ENCODE data around the gene PARD3B. TPM values are rescaled to one million over a fixed set of nuclear protein-coding genes. Genes with fewer than 3 reads are reported as not detected.

The PARD3B gene
- total and polyA plus RNA-seq, 2 of the 8 experiments (the other 6 are each of a cell fraction or from before 2014, with no cell fraction given), result 1.2 to 5.7 TPM

GRCh38 chr2:204725693-204726360 lies 180.6 kb downstream of the PARD3B start:
- Histone ChIP-seq H3K4ac (replicated peaks; ENCODE audit: insufficient read length, low read depth, low read length) (no peak overlapping the region), H2BK20ac (ENCODE audit: low read length) (no peak overlapping the region), H3K27me3 (replicated peaks in 1 of 4; ENCODE audit: control insufficient read depth in 3 of 4, extremely low read depth in 1 of 4, insufficient read depth in 3 of 4, low read length in 3 of 4) (no peaks in the 10 kb centered on the region), H3K56ac (replicated peaks; ENCODE audit: insufficient read length, low read depth, low read length) (no peak overlapping the region), H2AK5ac (ENCODE audit: low read depth, low read length) (no peak overlapping the region), H3K9ac (replicated peaks in 1 of 4; ENCODE audit: extremely low read depth in 1 of 4, low read depth in 3 of 4, low read length in 3 of 4) (no peak overlapping the region), H3K23me2 (ENCODE audit: low read depth, low read length) (no peaks in the 10 kb centered on the region; the same call in 1 of the 2 replicates), H2BK12ac (ENCODE audit: low read depth, low read length) (no peak overlapping the region), H4K91ac (replicated peaks; ENCODE audit: insufficient read length, low read length) (no peak overlapping the region), H3K36me3 (ENCODE audit: control insufficient read depth in 2 of 4, insufficient read depth in 4 of 4, low read length in 3 of 4) (no peaks in the 10 kb centered on the region), H4K5ac (ENCODE audit: insufficient read length, low read depth, low read length) (no peak overlapping the region), H3K9me3 (ENCODE audit: insufficient read depth in 2 of 2, low read depth in 1 of 2, low read length in 1 of 2) (no peaks in the 10 kb centered on the region), H3K27ac (ENCODE audit: low read depth, low read length) (no peak overlapping the region), H2BK120ac (replicated peaks; ENCODE audit: low read depth, low read length) (no peak overlapping the region), H3K4me1 (replicated peaks in 1 of 4; ENCODE audit: control insufficient read depth in 3 of 4, insufficient read depth in 4 of 4, low read length in 3 of 4) (peaks cover 0 to 4% (median 3%) of the 10 kb centered on the region in 4 experiments; a peak in 3 of 7 replicates), H3K18ac (ENCODE audit: extremely low read depth, low read length) (no peak overlapping the region), H2AFZ (ENCODE audit: low read length) (no peak overlapping the region), H2BK5ac (ENCODE audit: low read depth, low read length) (no peak overlapping the region; the same call in 1 of the 2 replicates), H3K4me3 (ENCODE audit: extremely low read depth in 1 of 4, insufficient read depth in 2 of 4, low read depth in 3 of 4, low read length in 4 of 4) (no peak overlapping the region), H2BK15ac (ENCODE audit: low read length) (no peak overlapping the region), H3K79me1 (ENCODE audit: low read depth, low read length) (no peaks in the 10 kb centered on the region), H4K8ac (ENCODE audit: extremely low read depth, insufficient read depth, low read length) (no peak overlapping the region), H3K79me2 (ENCODE audit: control insufficient read depth in 1 of 2, insufficient read depth in 2 of 2, low read length in 2 of 2) (no peaks in the 10 kb centered on the region), H3K4me2 (ENCODE audit: insufficient read depth in 1 of 2, low read depth in 2 of 2, low read length in 2 of 2) (no peak overlapping the region; a peak in 1 of 4 replicates), H3K14ac (ENCODE audit: insufficient read length) (no peak overlapping the region), H4K20me1 (replicated peaks in 1 of 2; ENCODE audit: control insufficient read depth in 1 of 2, insufficient read depth in 2 of 2, low read length in 2 of 2) (no peaks in the 10 kb centered on the region), H3K23ac (ENCODE audit: insufficient read length) (no peak overlapping the region)
- no peak for DNase-seq (ENCODE audit: low read depth in 1 of 2, low spot score in 2 of 2)
- POLR2A ChIA-PET (ENCODE audit: partially characterized antibody), result no interaction called here
- CTCF ChIA-PET (ENCODE audit: partially characterized antibody), result interaction anchor here (1.0 to 1.4 kb wide), 2 partner anchors 581 to 707 kb away, joined by 3 read pairs; no protein-coding TSS in a partner anchor
- no peak for FAIRE-seq
- no peak for TF ChIP-seq MAX (IDR thresholded peaks at IDR 0.05)
- TF ChIP-seq GTF2F1 (IDR thresholded peaks at IDR 0.05; ENCODE audit: borderline replicate concordance, low read depth, low read length), result no peak
- TF ChIP-seq SAP30 (IDR thresholded peaks at IDR 0.05; ENCODE audit: insufficient read depth, insufficient replicate concordance, low read length), result no peak
- no peak for TF ChIP-seq CREB1 (IDR thresholded peaks at IDR 0.05)
- TF ChIP-seq SP1 (IDR thresholded peaks at IDR 0.05; ENCODE audit: low read depth, low read length), result no peak
- no peak for TF ChIP-seq CHD1 (IDR thresholded peaks at IDR 0.05; ENCODE audit: low read depth, low read length)
- no peak for TF ChIP-seq RFX5 (IDR thresholded peaks at IDR 0.05; ENCODE audit: borderline replicate concordance, low read depth, low read length)
- TF ChIP-seq JUND (IDR thresholded peaks at IDR 0.05; ENCODE audit: low read length), result no peak
- no peak for TF ChIP-seq CTCF (IDR thresholded peaks at IDR 0.05; ENCODE audit: control extremely low read depth in 1 of 3, insufficient read depth in 1 of 3, low read depth in 1 of 3, low read length in 3 of 3)
- 81% methylated on average over 3 of the region's 3 CpGs; no CpG with 5 or more reads in 1 of the 2 experiments for WGBS, 2 experiments (ENCODE audit: extremely low coverage in 1 of 2, insufficient coverage in 1 of 2, insufficient read length in 1 of 2, insufficient replicate concordance in 2 of 2, low coverage in 1 of 2, low lambda C conversion rate in 2 of 2, missing lambda C conversion rate in 1 of 2)

All from H1 (cell line).